HL-60/S4 (cell line): ENCODE results near the gene TULP3.

Experiments
- in situ Hi-C: fragments of 300-500 bp; cut with MboI; formaldehyde crosslinking; loops from 2 replicates; pipeline ENCODE4 v1.14.3; 2022; ENCODE audit warnings: low sequenced_read_pairs

TULP3 gene

GRCh38 chr12:2925322-2925995 lies 34.8 kb downstream of the TULP3 start:
- in situ Hi-C loops: no loop called here

- in situ Hi-C loops: no loop called here
Observed at GRCh38 chr12:2930865-2931264, 40.2 kb downstream of the TULP3 start.

- in situ Hi-C loops: no loop called here
Observed at GRCh38 chr12:2933586-2933985, 42.9 kb downstream of the TULP3 start.

- in situ Hi-C loops: no loop called here
Observed at GRCh38 chr12:2934371-2934770, 43.7 kb downstream of the TULP3 start.

- in situ Hi-C loops: no loop called here
Observed at GRCh38 chr12:2936301-2936700, 45.6 kb downstream of the TULP3 start.

GRCh38 chr12:2937500-2937899 lies 46.8 kb downstream of the TULP3 start:
- in situ Hi-C loops: no loop called here

GRCh38 chr12:2939191-2939590 lies 48.5 kb downstream of the TULP3 start:
- in situ Hi-C loops: no loop called here

GRCh38 chr12:2940564-2940963 lies 49.9 kb downstream of the TULP3 start:
- in situ Hi-C loops: no loop called here

- in situ Hi-C loops: no loop called here
Observed at GRCh38 chr12:2941524-2941923, 50.8 kb downstream of the TULP3 start.

GRCh38 chr12:2944401-2945047 lies 53.8 kb downstream of the TULP3 start:
- in situ Hi-C loops: no loop called here

- in situ Hi-C loops: no loop called here
Observed at GRCh38 chr12:2949411-2949810, 58.7 kb downstream of the TULP3 start.

- in situ Hi-C loops: no loop called here
Observed at GRCh38 chr12:2955888-2956287, 65.2 kb downstream of the TULP3 start.

- in situ Hi-C loops: no loop called here
Observed at GRCh38 chr12:2957816-2958431, 67.2 kb downstream of the TULP3 start.

- in situ Hi-C loops: no loop called here
Observed at GRCh38 chr12:2958432-2959191, 67.9 kb downstream of the TULP3 start.

GRCh38 chr12:2959192-2959504 lies 68.5 kb downstream of the TULP3 start, which contains the start of gene TEAD4:
TSS of gene TEAD4 (plus strand) at chr12:2959397.
- in situ Hi-C loops: no loop called here

GRCh38 chr12:2959505-2960389 lies 69.1 kb downstream of the TULP3 start:
- in situ Hi-C loops: no loop called here

GRCh38 chr12:2960390-2960956 lies 69.8 kb downstream of the TULP3 start:
- in situ Hi-C loops: no loop called here

- in situ Hi-C loops: no loop called here
Observed at GRCh38 chr12:2960996-2961616, 70.4 kb downstream of the TULP3 start.

- in situ Hi-C loops: no loop called here
Observed at GRCh38 chr12:2961705-2962104, 71.0 kb downstream of the TULP3 start.
